DMS114 treated with DMSO at 0.1 percent for 48 hours (cell line): Measurements from ENCODE around the gene STPG2.

Source experiments
- DNase-seq: peaks from one replicate; lab custom pipeline; 2025; ENCODE audit not compliant: unreplicated experiment; lab: John Stamatoyannopoulos, UW

Gene STPG2

DNA sequence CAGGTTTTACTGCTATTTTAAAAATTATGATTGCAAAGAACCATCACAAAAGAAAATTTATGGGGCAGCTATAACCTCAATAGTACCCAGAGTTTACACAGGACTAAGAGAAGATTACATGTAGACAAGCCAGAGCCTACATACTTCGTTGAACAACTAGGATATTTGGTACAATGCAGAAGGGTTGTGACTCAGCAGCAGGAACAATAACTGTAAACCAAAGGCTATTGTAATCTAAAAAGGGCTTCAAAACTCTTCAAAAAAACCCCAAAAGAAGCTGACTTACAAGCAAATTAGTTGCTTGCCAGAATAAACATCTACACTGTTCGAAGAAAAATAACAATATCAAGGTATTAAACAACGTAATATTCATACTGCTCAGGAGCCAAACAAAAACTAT is 618.0 kb downstream of the STPG2 start:
- no peak for DNase-seq

DNA sequence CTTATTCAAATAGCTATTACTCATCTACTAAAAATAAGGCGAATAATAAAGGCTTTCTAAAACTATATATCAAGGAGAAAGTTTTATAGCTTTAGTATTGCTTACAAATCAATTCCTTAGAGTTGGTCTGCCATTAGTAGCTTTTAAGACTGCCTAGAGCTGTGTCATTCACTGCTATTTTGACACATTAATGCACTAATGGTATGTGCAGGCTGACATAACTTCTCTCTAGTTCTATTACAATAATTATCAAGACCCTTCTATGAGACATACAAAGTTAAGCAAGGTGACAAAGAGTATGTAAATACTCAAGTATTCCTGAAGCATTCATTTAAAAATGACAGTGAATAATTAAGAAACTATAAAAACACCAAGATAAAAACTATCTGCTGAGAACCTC is 625.3 kb downstream of the STPG2 start:
- no peak for DNase-seq

GRCh38 chr4:97513917-97514316 is 629.4 kb downstream of the STPG2 start:
- no peak for DNase-seq
